CMK (cell line): ENCODE data around the gene GRHL1.

Experiments used
- DNase-seq: peaks from one replicate; pipeline ENCODE4 v3.0.0-alpha.2; 2010; ENCODE audit warnings: low read depth

Gene GRHL1

GRCh38 chr2:9972621-9973479 is 21.4 kb downstream of the GRHL1 start:
- no peak for DNase-seq

GRCh38 chr2:9973690-9974089 is 22.2 kb downstream of the GRHL1 start:
- DNase-seq = no peak

GRCh38 chr2:9974343-9974742 is 22.9 kb downstream of the GRHL1 start:
- DNase-seq = no peak

GRCh38 chr2:9975328-9975727 is 23.8 kb downstream of the GRHL1 start:
- DNase-seq = no peak

- DNase-seq = no peak
Measured at GRCh38 chr2:9975805-9976447, 24.4 kb downstream of the GRHL1 start.

GRCh38 chr2:9979977-9980376 is 28.5 kb downstream of the GRHL1 start:
- no peak for DNase-seq

- no peak for DNase-seq
Measured at GRCh38 chr2:9980520-9980919, 29.0 kb downstream of the GRHL1 start.

GRCh38 chr2:9981655-9982054 is 30.2 kb downstream of the GRHL1 start:
- DNase-seq = no peak

- DNase-seq = no peak
Measured at GRCh38 chr2:9982248-9982647, 30.8 kb downstream of the GRHL1 start.

GRCh38 chr2:9982891-9983290 is 31.4 kb downstream of the GRHL1 start:
- no peak for DNase-seq

GRCh38 chr2:9983401-9984216 is 32.1 kb downstream of the GRHL1 start:
- no peak for DNase-seq

- DNase-seq = peak; percentile 8
Measured at GRCh38 chr2:9984217-9984739, 32.8 kb downstream of the GRHL1 start.

GRCh38 chr2:9984871-9985480 is 33.5 kb downstream of the GRHL1 start:
- no peak for DNase-seq

GRCh38 chr2:9985531-9986328 is 34.2 kb downstream of the GRHL1 start:
- DNase-seq = no peak

- DNase-seq = no peak
Measured at GRCh38 chr2:9988320-9988719, 36.8 kb downstream of the GRHL1 start.

- no peak for DNase-seq
Measured at GRCh38 chr2:9990736-9991135, 39.2 kb downstream of the GRHL1 start.

GRCh38 chr2:9991221-9991620 is 39.7 kb downstream of the GRHL1 start:
- no peak for DNase-seq

GRCh38 chr2:9991829-9992273 is 40.4 kb downstream of the GRHL1 start:
- DNase-seq = no peak

GRCh38 chr2:9992427-9993187 is 41.1 kb downstream of the GRHL1 start:
- DNase-seq = no peak

- DNase-seq = no peak
Measured at GRCh38 chr2:9993488-9994165, 42.1 kb downstream of the GRHL1 start.
